PC-9 (cell line): ENCODE data around the gene IL1RN.

Source experiments
- CTCF ChIP-seq: fragments of 200-600 bp; sonication (generic); conservative IDR thresholded peaks from 2 replicates; pipeline ENCODE4 v1.6.1; 2017; ENCODE audit warnings: mixed run types, antibody characterized with exemption, mild to moderate bottlenecking, moderate library complexity
- EZH2 ChIP-seq: fragments of 200-600 bp; sonication (generic); IDR thresholded peaks from 2 replicates; pipeline ENCODE4 v1.8.0; 2017; ENCODE audit warnings: antibody characterized with exemption, low read depth

GRCh38 chr2:113111121-113111520 is 16.3 kb upstream of the IL1RN start:
- no peak for TF ChIP-seq CTCF
- TF ChIP-seq EZH2 = no peak
